Limb (tissue), 2 donors: ENCODE measurements around the gene HUS1.
"Not testable (repeated sequence)": the region's sequence is repeated elsewhere in the genome, so short reads cannot be mapped to it uniquely, and the experiment has no call there.

Experiments
- DNase-seq, 2 donors: peaks; one replicate each; pipeline ENCODE4 v3.0.0-alpha.2; 2016; ENCODE audit errors: extremely low spot score in 2 of 2

Gene HUS1

GRCh38 chr7:47923081-47923875 is 56.1 kb downstream of the HUS1 start:
- DNase-seq, result not testable (repeated sequence)

- DNase-seq, result not testable (repeated sequence)
Measured at GRCh38 chr7:47916514-47916913, 62.9 kb downstream of the HUS1 start.

- DNase-seq, result no peak
Measured at GRCh38 chr7:47915616-47915976, 63.8 kb downstream of the HUS1 start.

GRCh38 chr7:47914717-47915615 is 64.4 kb downstream of the HUS1 start:
- DNase-seq, result no peak
